ENCODE results near the gene METTL27. TPM values are rescaled to one million over a fixed set of nuclear protein-coding genes. Genes with fewer than 3 reads are reported as not detected.
A peak's percentile ranks its signal among the peaks of the same experiment; 100 is the strongest.

The METTL27 gene
- total and polyA plus RNA-seq, 2 donors (not counting 1 experiment from before 2014, with no cell fraction given) = 2.1 to 15.7 TPM

GRCh38 chr7:73858807-73859206, 16.5 kb upstream of the METTL27 start:
- Histone ChIP-seq H3K27me3 (ENCODE audit: control insufficient read depth, insufficient read depth, low read length) (no peaks in the 10 kb centered on the region), H3K27ac (ENCODE audit: insufficient read depth, low read length) (no peak overlapping the region), H2AFZ (ENCODE audit: low read length) (no peak overlapping the region), H3K4me1 (ENCODE audit: control insufficient read depth, extremely low read depth, insufficient read depth, low read length) (no peaks in the 10 kb centered on the region), H4K20me1 (ENCODE audit: control insufficient read depth, extremely low read depth, insufficient read depth, low read length) (no peaks in the 10 kb centered on the region), H3K4me2 (ENCODE audit: extremely low read depth, insufficient read depth, low read length) (no peak overlapping the region), H3K36me3 (ENCODE audit: control insufficient read depth, insufficient read depth, low read length) (no peaks in the 10 kb centered on the region), H3K4me3 (replicated peaks in 1 of 4; ENCODE audit: control extremely low read depth in 1 of 4, insufficient read depth in 1 of 4, low read depth in 3 of 4, low read length in 4 of 4) (no peak overlapping the region), H3K79me2 (ENCODE audit: control insufficient read depth, insufficient read depth, low read length) (no peaks in the 10 kb centered on the region), H3K9ac (ENCODE audit: insufficient read depth, low read length) (no peak overlapping the region), H3K9me3 (ENCODE audit: control insufficient read depth, insufficient read depth, low read depth, low read length) (no peaks in the 10 kb centered on the region)
- no peak for TF ChIP-seq EZH2 (IDR thresholded peaks at IDR 0.05; ENCODE audit: low read length, missing control alignments)
- TF ChIP-seq CTCF (conservative IDR thresholded peaks at IDR 0.05 in 1 of 2, IDR thresholded peaks at IDR 0.05 in 1 of 2; ENCODE audit: low read depth in 1 of 2, low read length in 2 of 2) = no peak
- DNase-seq (ENCODE audit: low read depth in 2 of 2) = no peak

GRCh38 chr7:73856941-73857340, 14.6 kb upstream of the METTL27 start:
- DNase-seq (ENCODE audit: low read depth in 2 of 2) = no peak
- H4K20me1 ChIP-seq (ENCODE audit: control insufficient read depth, extremely low read depth, insufficient read depth, low read length) = no peaks in the 10 kb centered on the region
- H3K4me2 ChIP-seq (ENCODE audit: extremely low read depth, insufficient read depth, low read length) = no peak overlapping the region
- no peaks in the 10 kb centered on the region for H3K27me3 ChIP-seq (ENCODE audit: control insufficient read depth, insufficient read depth, low read length)
- H3K27ac ChIP-seq (ENCODE audit: insufficient read depth, low read length) = no peak overlapping the region
- no peaks in the 10 kb centered on the region for H3K79me2 ChIP-seq (ENCODE audit: control insufficient read depth, insufficient read depth, low read length)
- H3K4me3 ChIP-seq (replicated peaks in 1 of 4; ENCODE audit: control extremely low read depth in 1 of 4, insufficient read depth in 1 of 4, low read depth in 3 of 4, low read length in 4 of 4) = no peak overlapping the region
- no peaks in the 10 kb centered on the region for H3K36me3 ChIP-seq (ENCODE audit: control insufficient read depth, insufficient read depth, low read length)
- H3K4me1 ChIP-seq (ENCODE audit: control insufficient read depth, extremely low read depth, insufficient read depth, low read length) = no peaks in the 10 kb centered on the region
- no peak for TF ChIP-seq EZH2 (IDR thresholded peaks at IDR 0.05; ENCODE audit: low read length, missing control alignments)
- no peak for TF ChIP-seq CTCF (conservative IDR thresholded peaks at IDR 0.05 in 1 of 2, IDR thresholded peaks at IDR 0.05 in 1 of 2; ENCODE audit: low read depth in 1 of 2, low read length in 2 of 2)
- H3K9me3 ChIP-seq (ENCODE audit: control insufficient read depth, insufficient read depth, low read depth, low read length) = no peaks in the 10 kb centered on the region
- H3K9ac ChIP-seq (ENCODE audit: insufficient read depth, low read length) = no peak overlapping the region
- H2AFZ ChIP-seq (ENCODE audit: low read length) = no peak overlapping the region

- DNase-seq (ENCODE audit: low read depth in 2 of 2) = peak in 1 of 2 donors; percentile 38
- H3K4me2 ChIP-seq (ENCODE audit: extremely low read depth, insufficient read depth, low read length) = no peak overlapping the region
- no peaks in the 10 kb centered on the region for H3K9me3 ChIP-seq (ENCODE audit: control insufficient read depth, insufficient read depth, low read depth, low read length)
- no peaks in the 10 kb centered on the region for H4K20me1 ChIP-seq (ENCODE audit: control insufficient read depth, extremely low read depth, insufficient read depth, low read length)
- no peaks in the 10 kb centered on the region for H3K27me3 ChIP-seq (ENCODE audit: control insufficient read depth, insufficient read depth, low read length)
- no peak overlapping the region for H3K9ac ChIP-seq (ENCODE audit: insufficient read depth, low read length)
- no peak overlapping the region for H3K4me3 ChIP-seq (replicated peaks in 1 of 4; ENCODE audit: control extremely low read depth in 1 of 4, insufficient read depth in 1 of 4, low read depth in 3 of 4, low read length in 4 of 4)
- H3K36me3 ChIP-seq (ENCODE audit: control insufficient read depth, insufficient read depth, low read length) = no peaks in the 10 kb centered on the region
- H3K27ac ChIP-seq (ENCODE audit: insufficient read depth, low read length) = peak overlapping the region; percentile 24
- H3K4me1 ChIP-seq (ENCODE audit: control insufficient read depth, extremely low read depth, insufficient read depth, low read length) = peaks cover 14% of the 10 kb centered on the region
- no peaks in the 10 kb centered on the region for H3K79me2 ChIP-seq (ENCODE audit: control insufficient read depth, insufficient read depth, low read length)
- TF ChIP-seq CTCF (conservative IDR thresholded peaks at IDR 0.05 in 1 of 2, IDR thresholded peaks at IDR 0.05 in 1 of 2; ENCODE audit: low read depth in 1 of 2, low read length in 2 of 2) (no peak), EZH2 (IDR thresholded peaks at IDR 0.05; ENCODE audit: low read length, missing control alignments) (no peak)
- H2AFZ ChIP-seq (ENCODE audit: low read length) = no peak overlapping the region
Measured at GRCh38 chr7:73852500-73852899, 10.2 kb upstream of the METTL27 start.
